OCI-LY1 (cell line): Measurements from ENCODE around the gene WWOX.

ENCODE experiments used
- EZH2 ChIP-seq: fragments of 200-600 bp; sonication (generic), shearing (Covaris generic); IDR thresholded peaks from 2 replicates; pipeline ENCODE4 v1.8.0; 2017; ENCODE audit warnings: borderline replicate concordance, mixed run types, mild to moderate bottlenecking, antibody characterized with exemption, low read length, moderate library complexity, mixed read lengths
- TF ChIP-seq, protein P1 (sequence below): fragments of 200-600 bp; sonication (generic), shearing (Covaris generic); IDR thresholded peaks from 2 replicates; pipeline ENCODE4 v1.5.1; 2017; ENCODE audit warnings: mild to moderate bottlenecking, antibody characterized with exemption, low read length, moderate library complexity, mixed read lengths

- TF ChIP-seq, protein P1, sequence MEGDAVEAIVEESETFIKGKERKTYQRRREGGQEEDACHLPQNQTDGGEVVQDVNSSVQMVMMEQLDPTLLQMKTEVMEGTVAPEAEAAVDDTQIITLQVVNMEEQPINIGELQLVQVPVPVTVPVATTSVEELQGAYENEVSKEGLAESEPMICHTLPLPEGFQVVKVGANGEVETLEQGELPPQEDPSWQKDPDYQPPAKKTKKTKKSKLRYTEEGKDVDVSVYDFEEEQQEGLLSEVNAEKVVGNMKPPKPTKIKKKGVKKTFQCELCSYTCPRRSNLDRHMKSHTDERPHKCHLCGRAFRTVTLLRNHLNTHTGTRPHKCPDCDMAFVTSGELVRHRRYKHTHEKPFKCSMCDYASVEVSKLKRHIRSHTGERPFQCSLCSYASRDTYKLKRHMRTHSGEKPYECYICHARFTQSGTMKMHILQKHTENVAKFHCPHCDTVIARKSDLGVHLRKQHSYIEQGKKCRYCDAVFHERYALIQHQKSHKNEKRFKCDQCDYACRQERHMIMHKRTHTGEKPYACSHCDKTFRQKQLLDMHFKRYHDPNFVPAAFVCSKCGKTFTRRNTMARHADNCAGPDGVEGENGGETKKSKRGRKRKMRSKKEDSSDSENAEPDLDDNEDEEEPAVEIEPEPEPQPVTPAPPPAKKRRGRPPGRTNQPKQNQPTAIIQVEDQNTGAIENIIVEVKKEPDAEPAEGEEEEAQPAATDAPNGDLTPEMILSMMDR, result no peak
- no peak for TF ChIP-seq EZH2
These were observed 1013.0 kb downstream of the WWOX start for GRCh38 chr16:79112462-79112861.
